Kidney tubule cell (primary cell): ENCODE measurements around the gene YIPF2.
A peak's percentile ranks its signal among the peaks of the same experiment; 100 is the strongest.
"Not testable (repeated sequence)": the region's sequence is repeated elsewhere in the genome, so short reads cannot be mapped to it uniquely, and the experiment has no call there.

ENCODE experiments used
- DNase-seq: peaks from one replicate; pipeline ENCODE4 v3.0.0-alpha.2; 2018; ENCODE audit warnings: low spot score

Gene YIPF2

DNA sequence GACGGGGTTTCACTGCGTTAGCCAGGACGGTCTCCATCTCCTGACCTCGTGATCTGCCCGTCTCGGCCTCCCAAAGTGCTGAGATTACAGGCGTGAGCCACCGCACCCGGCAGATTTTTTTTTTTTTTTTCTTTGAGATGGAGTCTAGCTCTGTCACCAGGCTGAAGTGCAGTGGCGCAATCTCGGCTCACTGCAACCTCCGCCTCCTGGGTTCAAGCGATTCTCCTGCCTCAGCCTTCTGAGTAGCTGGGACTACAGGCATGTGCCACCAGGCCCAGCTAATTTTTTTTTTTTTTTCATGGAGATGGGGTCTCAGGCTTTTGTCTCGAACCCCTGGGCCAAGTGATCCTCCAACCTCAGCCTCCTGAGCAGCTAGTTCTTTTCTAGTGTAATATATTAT lies 13.2 kb upstream of the YIPF2 start:
- DNase-seq, result not testable (repeated sequence)

DNA sequence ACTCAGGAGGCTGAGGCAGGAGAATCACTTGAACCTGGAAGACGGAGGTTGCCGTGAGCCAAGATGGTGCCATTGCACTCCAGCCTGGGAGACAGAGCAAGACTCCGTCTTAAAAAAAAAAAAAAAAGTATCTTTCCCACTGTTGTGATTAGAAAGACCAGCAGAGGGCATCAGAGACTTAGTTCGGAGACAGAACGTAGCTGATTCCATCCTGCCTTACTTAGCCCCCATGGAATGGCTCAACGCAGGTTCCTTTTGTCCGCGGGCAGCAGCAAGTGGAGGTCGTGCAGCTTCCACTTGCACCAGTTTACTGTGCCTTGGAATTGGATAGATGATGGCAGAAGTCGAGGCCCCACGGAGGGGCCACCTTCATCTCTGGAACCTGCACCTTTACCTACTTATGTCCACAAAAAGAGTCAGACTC lies 8.2 kb upstream of the YIPF2 start:
- DNase-seq, result peak; percentile 83

DNA sequence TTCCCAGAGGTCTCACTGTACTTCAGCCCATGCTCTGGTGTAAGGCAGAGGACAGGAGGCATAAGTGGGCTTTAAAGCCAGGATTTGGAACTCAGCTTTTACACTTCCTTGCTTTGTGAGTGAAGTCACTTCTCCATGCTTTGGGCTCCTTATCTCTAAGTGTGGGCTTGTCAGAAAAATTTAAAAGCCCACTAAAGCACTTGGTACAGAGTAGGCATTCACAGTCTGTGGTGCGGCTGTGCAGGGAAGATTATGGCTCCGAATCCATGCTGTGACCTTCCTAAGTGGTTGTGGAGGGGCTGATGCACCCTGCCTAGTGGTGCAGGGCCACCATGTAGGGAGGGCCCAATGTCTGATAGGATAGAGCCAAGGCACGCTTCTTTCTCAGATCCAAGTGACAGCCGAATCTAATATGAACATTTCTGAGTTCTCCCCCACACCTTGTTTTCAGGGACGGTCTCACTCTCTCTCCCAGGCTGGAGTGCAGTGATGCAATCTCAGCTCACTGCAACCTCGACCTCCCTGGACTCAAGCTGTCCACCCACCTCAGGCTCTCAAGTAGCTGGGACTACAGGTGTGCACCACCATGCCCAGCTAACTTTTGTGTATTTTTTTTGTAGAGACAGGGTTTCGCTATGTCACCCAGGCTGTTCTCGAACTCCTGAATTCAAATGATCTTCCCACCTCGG lies 7.1 kb upstream of the YIPF2 start:
- DNase-seq, result no peak

DNA sequence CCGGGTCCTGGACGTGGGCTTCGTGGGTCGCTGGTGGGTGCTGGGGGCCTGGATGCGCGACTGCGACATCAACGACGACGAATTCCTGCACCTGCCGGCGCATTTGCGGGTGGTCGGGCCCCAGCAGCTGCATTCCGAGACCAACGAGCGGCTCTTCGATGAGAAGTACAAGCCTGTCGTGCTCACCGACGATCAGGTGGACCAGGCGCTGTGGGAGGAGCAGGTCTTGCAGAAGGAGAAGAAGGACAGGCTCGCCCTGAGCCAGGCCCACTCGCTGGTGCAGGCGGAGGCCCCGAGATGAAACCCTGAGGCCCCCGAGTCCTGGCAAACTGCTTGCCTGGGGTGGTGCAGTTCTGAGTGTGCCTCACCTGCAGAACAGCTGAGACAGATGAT lies 959 bp upstream of the YIPF2 start:
- no peak for DNase-seq

DNA sequence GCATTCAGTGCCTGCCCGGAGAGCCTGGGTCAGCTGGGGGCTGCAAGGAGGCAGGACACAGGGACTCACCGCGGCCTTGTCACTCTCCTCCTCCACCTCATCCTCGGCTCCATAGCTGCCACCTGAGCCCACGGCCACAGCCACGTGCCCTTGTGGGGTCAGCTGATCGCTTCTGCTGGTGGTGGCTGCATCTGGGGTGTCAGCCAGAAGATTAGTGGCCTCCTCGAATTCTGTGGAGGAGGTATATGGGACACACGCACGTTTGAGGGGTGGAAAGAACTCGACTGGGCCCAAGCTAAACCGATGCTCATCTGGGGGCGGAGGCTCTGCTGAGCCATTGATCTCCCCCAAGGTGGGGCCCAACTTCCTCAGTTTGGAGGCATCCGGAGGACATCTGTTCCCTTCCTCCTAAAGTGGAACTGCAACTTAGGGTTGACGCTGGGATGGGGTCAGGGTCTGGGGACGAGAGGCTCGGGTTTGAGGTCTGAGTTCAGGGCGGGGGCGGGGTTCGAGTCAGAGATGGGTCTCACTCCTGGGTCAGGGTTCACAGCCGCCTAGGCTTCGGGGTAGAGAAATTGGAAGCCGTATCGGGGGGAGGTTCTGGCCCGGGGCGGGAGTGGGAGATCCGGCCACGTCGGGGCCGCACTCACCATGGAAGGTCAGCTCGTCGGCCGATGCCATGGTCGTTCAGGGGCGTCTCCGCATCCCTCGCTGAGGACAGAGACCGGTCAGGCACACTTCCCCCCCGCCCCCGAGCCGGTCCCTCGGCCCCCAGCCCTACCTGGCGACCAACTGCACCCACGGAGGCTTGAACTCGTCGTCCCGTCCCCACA lies 493 bp downstream of the YIPF2 start:
- DNase-seq, result no peak

DNA sequence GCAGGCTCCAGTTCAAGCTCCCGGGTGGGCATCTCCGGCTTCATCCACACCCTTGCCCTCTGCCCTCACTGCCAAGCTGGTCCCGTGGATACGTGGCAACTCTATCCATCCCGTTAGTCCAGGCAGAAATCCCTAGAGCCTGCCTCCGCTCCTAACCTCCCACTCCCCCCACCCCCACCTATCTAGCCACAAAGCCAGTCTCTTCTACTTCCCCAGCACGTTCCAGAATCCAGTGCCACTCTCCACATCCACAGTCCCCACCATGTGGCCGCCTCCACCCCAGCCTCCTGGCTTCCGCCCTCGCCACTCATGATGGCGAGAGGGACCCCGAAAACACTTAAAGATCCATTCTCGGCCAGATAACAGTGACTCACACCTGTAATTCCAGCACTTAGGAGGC lies 3.8 kb downstream of the YIPF2 start:
- no peak for DNase-seq

DNA sequence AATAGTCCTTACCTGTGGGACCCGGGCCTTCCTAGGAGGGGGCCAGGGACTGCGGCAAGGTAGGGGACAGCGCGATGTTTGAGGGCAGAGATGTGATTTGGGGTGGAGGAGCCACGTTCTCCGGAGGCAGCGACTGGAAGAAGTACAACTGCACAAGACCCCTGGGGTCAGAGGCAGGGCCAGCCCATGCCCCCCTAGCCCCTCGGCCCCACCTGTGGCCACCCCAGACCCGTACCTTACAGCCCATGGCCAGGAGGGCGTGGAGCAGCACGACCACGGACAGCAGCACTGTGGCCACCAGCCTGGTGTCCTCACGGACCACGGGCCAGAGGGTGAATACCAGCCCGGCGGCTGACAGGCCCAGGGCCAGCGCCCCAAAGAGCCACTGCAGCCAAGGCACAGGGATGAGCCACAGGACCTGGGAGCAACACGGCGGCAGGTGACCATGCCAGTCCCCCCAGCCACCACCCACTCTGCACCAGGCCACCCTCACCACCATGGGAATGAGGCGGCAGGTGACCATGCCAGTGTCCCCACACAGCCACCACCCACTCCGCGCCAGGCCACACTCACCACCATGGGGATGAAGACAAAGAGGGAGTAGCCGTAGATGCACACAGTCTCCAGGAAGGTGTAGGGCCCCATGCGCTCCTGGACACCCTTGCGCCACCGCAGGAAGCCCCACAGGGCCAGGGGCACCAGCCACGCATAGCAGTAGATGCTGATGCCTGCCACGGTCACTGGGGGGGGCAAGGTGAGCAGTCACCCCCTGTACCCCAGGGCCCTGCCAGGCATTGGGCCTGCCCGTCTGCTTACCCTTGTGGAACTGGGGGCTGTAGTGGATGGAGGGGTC lies 5.0 kb downstream of the YIPF2 start:
- no peak for DNase-seq

DNA sequence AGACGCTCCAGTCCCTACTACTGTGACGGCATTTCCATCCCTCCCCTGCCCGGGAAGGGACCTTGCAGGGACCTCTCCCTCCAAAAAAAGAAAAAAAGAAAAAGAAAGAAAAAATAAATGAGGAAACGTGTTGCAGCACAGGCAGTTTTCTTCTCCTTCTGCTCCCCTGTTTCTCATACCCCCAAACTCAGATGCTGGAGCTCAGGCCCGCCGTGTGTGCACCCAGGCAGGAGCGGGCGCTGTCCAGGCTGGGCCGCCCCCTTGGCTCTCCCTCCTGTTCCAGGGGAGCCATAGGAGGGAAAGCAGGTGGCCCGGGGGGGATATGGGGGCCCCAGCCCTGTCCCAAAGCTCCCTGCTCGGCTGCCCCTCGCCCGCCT lies 5.8 kb downstream of the YIPF2 start:
- DNase-seq, result no peak

DNA sequence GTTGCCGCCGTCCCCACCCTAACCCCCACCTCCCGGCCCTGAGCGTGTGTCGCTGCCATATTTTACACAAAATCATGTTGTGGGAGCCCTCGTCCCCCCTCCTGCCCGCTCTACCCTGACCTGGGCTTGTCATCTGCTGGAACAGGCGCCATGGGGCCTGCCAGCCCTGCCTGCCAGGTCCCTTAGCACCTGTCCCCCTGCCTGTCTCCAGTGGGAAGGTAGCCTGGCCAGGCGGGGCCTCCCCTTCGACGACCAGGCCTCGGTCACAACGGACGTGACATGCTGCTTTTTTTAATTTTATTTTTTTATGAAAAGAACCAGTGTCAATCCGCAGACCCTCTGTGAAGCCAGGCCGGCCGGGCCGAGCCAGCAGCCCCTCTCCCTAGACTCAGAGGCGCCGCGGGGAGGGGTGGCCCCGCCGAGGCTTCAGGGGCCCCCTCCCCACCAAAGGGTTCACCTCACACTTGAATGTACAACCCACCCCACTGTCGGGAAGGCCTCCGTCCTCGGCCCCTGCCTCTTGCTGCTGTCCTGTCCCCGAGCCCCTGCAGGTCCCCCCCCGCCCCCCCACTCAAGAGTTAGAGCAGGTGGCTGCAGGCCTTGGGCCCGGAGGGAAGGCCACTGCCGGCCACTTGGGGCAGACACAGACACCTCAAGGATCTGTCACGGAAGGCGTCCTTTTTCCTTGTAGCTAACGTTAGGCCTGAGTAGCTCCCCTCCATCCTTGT lies 6.4 kb downstream of the YIPF2 start:
- no peak for DNase-seq

DNA sequence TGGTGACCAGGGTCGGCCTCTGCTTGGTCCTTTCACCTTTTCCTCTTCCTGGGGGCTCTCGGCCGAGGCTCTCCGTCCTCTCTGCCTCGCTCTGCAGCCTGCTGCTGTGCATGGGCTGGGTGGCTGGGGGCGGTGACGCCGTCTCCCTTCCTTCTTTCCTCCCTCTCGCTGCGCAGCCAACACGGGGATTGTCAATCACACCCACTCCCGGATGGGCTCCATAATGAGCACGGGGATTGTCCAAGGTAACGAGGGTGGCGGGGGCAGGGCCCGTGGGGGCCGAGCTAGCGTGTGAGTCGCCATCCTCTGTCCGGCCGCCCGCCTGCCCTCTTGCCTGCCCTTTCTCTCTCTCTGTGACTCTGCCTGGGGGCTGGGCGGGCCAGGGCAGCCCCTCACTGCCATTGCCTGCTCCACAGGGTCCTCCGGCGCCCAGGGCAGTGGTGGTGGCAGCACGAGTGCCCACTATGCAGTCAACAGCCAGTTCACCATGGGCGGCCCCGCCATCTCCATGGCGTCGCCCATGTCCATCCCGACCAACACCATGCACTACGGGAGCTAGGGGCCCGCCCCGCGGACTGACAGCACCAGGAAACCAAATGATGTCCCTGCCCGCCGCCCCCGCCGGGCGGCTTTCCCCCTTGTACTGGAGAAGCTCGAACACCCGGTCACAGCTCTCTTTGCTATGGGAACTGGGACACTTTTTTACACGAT lies 7.1 kb downstream of the YIPF2 start:
- DNase-seq, result no peak

DNA sequence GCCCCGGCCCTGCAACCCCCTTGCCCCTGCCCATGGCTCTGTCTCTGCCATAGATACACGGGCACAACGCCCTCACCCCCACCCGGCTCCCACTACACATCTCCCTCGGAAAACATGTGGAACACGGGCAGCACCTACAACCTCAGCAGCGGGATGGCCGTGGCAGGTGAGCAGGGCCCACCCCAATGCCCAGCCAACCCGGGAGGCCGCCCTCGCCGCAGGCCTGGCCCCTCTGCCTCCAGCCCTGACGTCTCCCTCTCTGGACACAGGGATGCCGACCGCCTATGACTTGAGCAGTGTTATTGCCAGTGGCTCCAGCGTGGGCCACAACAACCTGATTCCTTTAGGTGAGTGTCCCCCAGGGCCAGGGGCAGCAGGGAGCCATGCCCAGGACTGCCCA lies 7.7 kb downstream of the YIPF2 start:
- DNase-seq, result no peak

DNA sequence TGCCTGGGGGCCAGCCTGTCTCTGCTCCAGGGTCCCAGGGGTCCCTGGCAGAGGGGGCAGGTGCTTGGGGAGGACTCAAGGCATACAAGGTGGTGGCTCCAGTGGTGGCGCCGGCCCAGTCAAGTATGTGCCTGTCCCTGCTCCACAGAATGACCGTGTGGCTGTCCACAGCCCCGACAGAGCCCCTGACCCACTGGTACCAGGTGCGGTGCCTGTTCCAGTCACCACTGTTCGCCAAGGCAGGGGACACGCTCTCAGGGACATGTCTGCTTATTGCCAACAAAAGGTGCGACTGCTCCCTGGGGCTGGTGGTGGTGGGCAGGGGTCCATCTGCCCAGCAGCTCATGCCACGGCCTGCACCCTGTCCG lies 8.2 kb downstream of the YIPF2 start:
- no peak for DNase-seq

DNA sequence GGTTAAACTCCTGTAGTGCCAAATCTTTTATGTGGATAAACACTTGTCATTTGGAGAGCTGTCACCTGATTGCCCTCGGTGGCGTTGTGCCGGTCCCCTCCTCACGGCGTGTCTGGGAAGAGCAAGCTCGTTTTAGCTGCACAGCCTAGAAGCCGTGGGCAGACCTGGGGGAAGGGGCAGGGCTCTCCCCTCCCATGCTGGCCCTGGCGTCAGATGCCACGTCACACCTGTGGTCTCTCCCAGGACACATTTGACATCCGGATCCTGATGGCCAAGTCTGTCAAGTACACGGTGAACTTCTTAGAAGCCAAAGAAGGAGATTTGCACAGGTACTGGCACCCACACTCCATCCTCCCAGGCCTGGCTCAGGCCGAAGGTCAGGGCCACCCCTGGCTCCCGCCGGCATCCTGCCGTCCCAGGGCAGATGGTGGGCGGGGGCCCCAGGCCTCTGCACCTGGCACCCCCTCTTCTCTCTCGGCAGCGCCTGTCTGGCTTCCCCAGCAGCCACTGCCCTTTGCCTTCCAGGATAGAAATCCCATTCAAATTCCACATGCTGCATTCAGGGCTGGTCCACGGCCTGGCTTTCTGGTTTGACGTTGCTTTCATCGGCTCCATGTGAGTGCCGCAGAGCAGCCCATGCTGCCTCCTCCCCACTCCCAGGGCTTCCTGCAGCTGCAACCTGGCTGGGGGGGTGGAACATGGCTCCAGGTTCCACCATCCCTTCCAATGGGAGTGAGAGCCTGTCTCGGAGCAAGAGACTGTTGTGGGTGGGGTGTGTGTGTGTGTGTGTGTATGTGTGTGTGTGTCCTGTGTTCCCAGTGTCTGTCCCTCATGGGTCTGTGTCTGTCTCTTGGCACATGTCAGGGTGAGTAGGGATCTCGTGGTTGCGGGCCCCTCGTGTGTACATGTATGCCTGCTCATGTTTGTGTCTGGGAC lies 8.8 kb downstream of the YIPF2 start:
- DNase-seq, result no peak

DNA sequence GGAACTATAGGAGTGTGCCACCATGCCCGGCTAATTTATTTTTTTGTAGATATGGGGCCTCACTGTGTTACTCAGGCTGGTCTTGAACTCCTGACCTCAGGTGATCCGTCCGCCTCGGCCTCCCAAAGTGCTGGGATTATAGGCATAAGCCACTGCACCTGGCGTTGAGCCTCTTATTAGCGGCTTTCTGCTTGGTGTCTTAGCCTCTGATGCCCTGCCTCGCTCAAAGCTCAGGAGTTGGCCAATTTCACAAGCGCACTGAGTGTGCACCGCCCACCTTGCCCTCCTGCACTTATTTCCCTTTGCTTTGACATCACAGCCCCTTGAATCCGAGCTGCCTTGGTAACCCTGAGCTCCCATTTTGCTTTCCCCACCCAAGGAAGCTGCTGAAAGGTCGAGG lies 10.1 kb downstream of the YIPF2 start:
- no peak for DNase-seq

DNA sequence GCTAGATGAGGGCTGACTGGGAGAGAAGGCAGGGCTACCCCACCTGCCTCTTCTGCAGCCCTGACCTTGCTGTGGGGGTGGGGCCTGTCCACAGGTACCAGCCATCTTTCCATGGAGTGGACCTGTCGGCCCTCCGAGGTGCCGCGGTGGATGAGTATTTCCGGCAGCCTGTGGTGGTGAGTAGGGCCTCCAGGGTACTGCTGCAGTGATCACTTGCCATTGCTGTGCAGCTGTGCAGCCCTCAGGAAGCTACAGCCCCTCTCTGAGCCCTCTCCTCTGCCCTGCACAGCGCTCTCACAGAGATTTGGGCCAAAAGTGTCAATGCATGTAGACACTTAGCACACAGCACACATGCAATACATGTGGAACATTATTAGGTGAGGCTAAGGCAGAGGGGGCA lies 11.8 kb downstream of the YIPF2 start:
- DNase-seq, result no peak

DNA sequence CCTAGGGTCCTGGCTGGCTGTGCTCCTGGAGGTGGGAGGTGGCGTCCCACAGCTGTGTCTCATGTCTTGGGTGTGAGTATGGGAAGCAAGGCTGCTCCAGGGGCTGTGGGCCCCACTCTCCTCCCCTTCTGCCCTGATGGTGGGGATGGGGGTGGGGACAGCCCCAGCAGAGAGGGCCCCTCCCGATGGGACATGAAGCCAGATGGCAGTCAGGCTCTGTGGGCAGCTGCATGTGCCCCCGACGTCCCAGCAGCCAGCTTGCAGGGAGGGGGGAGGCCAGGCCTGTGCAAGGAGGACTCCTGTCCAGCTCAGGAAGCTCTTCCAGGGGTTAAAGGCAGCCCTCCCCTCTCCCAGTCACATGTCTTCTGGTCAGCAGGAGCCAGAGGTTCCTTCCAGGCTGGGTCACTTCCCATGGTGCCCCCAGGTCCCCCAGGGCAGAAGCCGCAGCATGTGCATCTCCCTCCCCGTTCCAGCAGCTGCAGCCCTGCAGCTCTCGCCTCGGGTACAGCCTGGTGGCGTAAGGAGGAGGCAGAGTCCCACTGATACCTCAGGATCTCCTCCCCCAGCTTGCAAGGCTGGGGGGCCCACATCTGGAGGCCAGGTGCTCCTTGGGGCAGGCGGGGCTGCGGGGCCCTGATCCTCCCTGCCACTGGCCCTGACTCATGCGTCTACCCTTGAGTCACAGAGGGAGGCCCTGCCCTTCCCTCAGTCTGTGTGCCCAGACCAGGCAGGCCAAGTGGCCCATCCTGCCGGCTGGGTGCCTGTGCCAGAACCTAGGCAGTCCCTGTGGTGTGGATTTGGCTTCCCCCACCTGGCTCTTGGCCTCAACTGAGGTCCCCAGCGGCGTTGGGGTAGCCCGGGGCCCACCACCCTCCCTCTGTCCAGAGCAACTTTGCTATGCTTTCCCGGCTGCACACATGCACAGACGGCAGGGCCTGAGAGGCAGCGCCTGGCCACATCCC lies 13.0 kb downstream of the YIPF2 start:
- peak; percentile 80 for DNase-seq

DNA sequence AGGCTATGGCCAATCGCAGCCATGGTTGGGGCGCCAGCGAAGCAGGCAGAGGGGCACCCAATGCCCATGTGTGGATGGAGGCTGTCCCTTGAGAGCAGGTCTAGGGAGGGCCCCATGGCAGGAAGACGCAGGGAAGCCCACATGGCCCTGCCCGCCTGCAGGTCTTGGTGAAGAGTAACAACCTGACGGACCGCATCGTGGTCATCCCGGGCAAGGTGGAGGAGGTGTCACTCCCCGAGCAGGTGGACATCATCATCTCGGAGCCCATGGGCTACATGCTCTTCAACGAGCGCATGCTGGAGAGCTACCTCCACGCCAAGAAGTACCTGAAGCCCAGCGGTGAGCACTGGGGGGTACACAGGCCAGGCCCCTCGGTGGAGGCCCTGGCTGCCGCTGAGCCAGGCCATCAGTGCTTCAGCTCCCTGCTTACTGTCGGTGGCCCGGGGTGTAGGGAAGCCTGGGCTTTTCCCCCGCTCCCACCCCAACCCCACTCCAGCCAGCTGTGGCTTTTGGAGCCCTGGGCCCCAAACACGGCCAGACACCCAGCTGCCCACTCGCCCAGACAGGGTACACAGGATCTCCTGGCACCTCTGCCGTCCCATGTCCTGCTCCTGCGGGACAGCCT lies 14.6 kb downstream of the YIPF2 start:
- no peak for DNase-seq

DNA sequence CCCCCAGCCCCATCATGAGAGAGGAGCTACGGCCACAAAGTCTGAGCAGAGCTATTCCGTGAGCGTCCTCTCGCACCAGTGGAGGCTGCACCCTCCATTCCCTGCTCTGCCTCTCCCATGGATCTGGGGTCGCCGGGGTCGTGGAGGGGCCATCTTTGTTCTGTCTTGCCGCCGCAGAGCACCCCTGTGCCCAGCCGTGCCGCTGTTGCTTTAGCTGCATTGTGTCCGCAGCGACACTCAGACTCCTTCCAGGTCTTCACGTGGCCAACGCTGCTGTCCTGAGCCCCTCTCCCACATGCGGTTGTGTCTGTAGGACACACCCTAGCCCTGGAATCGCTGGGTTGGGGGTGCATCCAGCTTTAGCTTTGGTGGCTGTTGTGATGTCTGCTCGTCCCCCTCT lies 15.8 kb downstream of the YIPF2 start:
- no peak for DNase-seq
